Fibroblast of the conjunctiva (primary cell): ENCODE results near the gene PDXDC1.
A peak's percentile ranks its signal among the peaks of the same experiment; 100 is the strongest.
"Not testable (repeated sequence)": the region's sequence is repeated elsewhere in the genome, so short reads cannot be mapped to it uniquely, and the experiment has no call there.

Experiments used
- DNase-seq: peaks from one replicate; pipeline ENCODE4 v3.0.0-alpha.2; 2010; ENCODE audit warnings: low read depth

Gene PDXDC1

DNA sequence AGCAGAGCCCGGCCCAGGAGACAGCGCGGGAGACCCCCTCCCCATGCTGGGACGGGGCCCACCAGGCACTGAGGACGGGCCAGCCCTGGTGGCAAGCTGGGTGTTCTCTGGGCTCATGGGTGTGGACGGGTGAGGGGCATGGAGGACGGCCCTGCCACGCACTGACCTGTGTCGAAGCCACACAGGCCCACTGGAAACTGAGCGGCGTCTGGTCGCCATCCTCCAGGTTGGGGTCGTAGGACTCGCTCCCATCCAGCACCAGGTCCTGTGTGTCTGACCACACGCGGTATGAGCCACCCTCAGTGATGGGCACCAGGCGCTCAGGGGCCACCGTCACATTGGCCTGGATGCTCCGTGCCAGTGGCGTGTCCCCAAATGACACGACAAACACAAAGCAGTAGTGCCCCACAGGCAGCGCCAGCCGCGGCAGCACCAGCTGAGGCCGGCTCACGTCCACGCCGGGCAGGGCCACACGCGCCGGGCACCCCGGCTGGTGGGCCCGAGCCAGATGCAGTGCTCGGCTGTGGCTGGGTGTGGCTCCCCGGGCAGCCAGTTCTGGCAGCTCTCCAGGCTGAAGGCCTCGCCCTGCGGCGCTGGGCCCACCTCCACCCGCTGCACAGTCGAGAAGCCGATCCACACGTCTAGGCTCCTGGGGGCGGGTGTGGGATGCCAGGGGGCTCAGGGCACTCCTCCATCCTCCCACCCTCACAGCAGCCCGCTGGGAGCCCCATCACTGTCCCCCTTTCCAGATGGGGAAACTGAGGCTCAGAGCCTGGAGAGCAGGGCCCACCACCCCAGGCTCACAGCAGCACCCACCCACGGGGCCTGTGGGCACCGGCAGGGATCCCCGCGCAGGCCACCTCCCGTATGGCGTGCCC, 160.9 kb downstream of the PDXDC1 start:
- not testable (repeated sequence) for DNase-seq

DNA sequence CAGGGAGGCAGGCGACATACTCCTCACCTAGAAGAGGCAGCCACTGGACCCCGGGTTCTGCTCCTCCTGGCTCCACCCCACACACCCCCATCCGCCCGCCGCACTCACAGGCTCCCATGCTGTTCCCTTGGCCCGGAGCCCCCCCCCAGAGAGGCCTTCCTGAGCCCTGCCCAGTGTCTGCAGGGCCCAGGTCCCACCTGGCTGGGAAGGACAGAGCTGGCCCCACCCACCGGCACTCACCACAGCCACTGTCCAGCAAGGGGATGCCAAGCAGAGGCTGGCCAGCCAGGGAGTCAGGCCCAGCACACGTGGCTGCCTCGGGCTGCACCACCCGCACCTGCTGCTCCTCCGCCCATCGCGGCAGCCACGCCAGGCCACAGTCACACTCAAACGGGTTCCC, 162.7 kb downstream of the PDXDC1 start:
- DNase-seq, result not testable (repeated sequence)

GRCh38 chr16:15140444-15141365, 165.9 kb downstream of the PDXDC1 start:
- not testable (repeated sequence) for DNase-seq

DNA sequence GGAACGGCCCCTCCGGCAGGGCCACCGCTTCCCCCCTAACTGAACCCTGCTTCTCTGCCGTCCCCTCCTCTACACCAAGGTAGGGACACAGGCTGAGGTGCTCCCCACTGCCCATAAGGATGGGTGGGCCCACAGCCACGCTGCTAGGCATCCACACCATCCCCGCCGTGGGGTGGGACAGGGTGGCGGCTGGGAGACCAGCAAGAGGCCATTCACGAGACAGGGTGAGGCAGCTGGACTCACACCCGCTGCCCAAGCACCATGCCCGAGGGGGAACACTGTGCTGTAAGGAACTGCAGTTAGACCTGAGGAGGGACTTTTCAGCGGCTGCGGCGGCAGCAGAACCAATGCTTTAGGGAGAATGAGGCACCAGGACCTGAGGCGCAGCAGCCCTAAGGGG, 166.8 kb downstream of the PDXDC1 start:
- no peak for DNase-seq

- not testable (repeated sequence) for DNase-seq
Measured at GRCh38 chr16:15142107-15142890, 167.5 kb downstream of the PDXDC1 start.

DNA sequence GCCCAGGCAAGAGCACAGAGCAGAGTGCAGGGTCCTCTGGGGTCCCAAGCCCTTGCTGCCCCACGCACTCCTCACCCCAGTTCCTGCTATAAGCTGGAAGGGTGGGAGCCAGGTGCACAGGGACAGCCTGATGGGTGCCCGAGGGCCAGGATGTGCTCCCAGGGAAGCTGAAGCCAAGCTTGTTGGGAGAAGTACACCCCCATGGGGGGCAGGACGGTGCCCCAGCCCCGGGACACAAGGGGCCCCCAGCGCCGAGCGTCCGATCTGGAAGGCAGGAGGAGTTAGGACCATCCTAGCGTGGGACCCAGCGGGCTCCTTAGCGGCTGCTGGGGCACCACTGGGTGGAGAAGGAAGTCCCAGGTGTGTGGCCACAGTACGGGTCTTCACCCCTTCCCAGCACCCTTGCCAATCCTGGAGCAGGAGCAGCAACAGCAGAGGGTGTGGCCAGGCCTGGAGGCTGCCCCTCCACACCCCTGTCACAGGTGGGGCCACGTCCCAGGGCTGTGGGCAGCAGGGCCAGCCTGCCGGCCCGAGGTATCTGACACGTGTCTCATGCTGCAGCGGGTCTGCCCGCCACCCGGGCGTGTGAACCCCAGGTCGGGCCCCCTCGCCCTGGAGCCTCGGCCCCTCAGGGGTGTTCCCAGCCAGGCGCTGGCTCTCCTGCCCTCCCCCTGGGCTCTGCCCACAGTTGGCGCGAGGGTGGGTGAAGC, 168.2 kb downstream of the PDXDC1 start:
- DNase-seq, result not testable (repeated sequence)

GRCh38 chr16:15143601-15144091, 168.8 kb downstream of the PDXDC1 start:
- not testable (repeated sequence) for DNase-seq

GRCh38 chr16:15144092-15144631, 169.3 kb downstream of the PDXDC1 start:
- DNase-seq, result peak; percentile 18

GRCh38 chr16:15144781-15145417, 170.1 kb downstream of the PDXDC1 start:
- DNase-seq, result not testable (repeated sequence)

- DNase-seq, result not testable (repeated sequence)
Measured at GRCh38 chr16:15145418-15146263, 170.8 kb downstream of the PDXDC1 start.

- not testable (repeated sequence) for DNase-seq
Measured at GRCh38 chr16:15146264-15146662, 171.4 kb downstream of the PDXDC1 start.

DNA sequence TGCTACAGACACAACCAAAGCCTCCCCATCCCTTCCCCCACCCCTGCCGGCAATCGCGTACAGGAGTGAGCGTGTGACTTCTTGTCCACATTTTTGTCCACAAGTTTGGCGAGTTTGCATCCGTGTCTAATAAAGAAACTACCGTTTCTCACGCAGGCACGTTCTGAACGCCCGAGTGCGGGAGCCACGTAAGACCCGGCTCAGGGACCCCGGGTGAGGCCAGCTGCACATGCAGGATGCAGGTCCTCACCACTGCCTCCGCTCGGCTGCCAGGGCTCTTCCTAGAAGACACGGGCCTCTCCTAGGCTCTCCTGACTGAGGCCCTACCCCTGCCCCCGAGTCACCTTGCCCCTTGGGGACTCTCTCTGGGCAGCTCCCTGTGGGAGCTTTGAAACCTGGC, 174.0 kb downstream of the PDXDC1 start:
- DNase-seq, result not testable (repeated sequence)

DNA sequence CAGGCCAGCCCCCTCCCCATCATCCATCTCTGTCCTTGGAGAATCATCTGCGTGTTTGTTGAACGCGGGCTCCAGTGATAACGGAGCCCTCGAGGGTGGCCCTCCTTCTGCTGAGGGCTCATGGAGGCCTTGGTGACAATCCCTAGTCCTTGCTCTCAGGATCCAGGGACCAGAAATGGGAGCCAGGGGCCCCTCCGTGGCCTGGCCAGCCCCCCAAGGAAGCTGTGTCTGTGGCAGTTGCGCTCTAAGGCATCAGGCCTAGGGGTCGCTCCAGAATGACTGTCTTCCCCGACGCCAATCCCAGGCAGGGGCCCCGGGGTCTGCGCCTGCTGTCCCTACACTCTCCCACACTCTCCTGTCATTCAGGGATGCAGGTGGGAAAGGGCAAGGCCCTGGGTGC, 174.4 kb downstream of the PDXDC1 start:
- not testable (repeated sequence) for DNase-seq

GRCh38 chr16:15154005-15154404, 179.2 kb downstream of the PDXDC1 start:
- DNase-seq, result not testable (repeated sequence)

- peak; percentile 93 for DNase-seq
Measured at GRCh38 chr16:15154650-15155562, 180.1 kb downstream of the PDXDC1 start.

DNA sequence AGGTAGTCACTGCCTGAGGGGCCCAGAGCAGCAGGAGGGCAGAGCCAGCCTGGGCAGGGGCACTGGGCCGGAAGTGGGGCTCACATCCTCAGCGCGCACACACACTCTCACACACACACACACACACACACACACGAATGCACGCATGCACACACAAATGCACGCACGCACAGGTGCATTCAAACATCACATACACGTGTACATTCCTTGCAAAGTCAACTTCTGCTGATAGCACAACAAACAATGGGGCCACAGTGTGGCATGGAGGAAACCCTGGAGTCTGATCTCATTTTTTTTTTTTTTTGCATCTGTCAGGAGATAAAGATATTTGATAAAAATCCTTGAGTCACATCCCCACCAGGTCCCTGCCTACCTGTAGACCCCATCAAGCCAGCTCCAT, 182.8 kb downstream of the PDXDC1 start:
- not testable (repeated sequence) for DNase-seq

- DNase-seq, result not testable (repeated sequence)
Measured at GRCh38 chr16:15159671-15160070, 184.8 kb downstream of the PDXDC1 start.

DNA sequence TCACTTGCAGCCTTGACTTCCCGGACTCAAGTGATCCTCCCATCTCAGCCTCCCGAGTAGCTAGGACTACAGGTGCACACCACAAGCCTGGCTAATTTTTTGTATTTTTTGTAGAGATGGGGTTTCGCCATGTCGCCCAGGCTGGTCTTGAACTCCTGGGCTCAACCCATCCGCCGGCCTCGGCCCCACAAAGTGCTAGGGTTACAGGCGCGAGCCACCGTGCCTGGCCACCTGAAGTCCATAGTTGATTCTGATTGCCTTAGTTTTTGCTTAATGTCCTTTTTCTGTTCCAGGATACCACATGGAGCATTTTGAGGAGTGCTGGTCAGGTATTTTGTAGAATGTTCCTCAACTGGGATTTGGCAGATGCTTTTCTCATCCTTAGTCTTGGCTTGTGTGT, 185.7 kb downstream of the PDXDC1 start:
- DNase-seq, result not testable (repeated sequence)
